Measurements from ENCODE around the gene CALML5.

GRCh38 chr10:5506246-5506645 is 6.9 kb upstream of the CALML5 start:
- TF ChIP-seq CTCF (IDR thresholded peaks at IDR 0.05): no peak
- no peak for TF ChIP-seq EP300 (IDR thresholded peaks at IDR 0.05)

Data from stomach (tissue), 4 donors.